DND-41 (cell line): ENCODE measurements around the gene HLA-DQA1.

Experiments used
- ATAC-seq: fragments of 200-7000 bp; cut with Tn5 transposase; 3 replicates; pipeline ENCODE4 v1.9.1; 2021; ENCODE audit warnings: low read depth; ENCODE audit not compliant: insufficient read depth
- DNase-seq: peaks from one replicate; pipeline ENCODE4 v3.0.0-alpha.2; 2020
- H2AFZ ChIP-seq: 2 replicates; pipeline ENCODE4 v1.6.0; 2012; ENCODE audit warnings: low read depth, low read length
- H3K27ac ChIP-seq: 2 replicates; pipeline ENCODE4 v1.5.1; 2012; ENCODE audit warnings: low read length, inconsistent platforms
- H3K27me3 ChIP-seq: fragments of 200-600 bp; sonication (generic); 2 replicates; pipeline ENCODE4 v1.6.0; 2012; ENCODE audit warnings: low read length, mild to moderate bottlenecking, inconsistent platforms; ENCODE audit not compliant: insufficient read depth, poor library complexity
- H3K36me3 ChIP-seq: 2 replicates; pipeline ENCODE4 v1.5.1; 2012; ENCODE audit warnings: low read length, inconsistent platforms; ENCODE audit not compliant: insufficient read depth
- H3K4me1 ChIP-seq: 2 replicates; pipeline ENCODE4 v1.5.1; 2012; ENCODE audit warnings: mild to moderate bottlenecking, low read length; ENCODE audit not compliant: insufficient read depth
- H3K4me2 ChIP-seq: 2 replicates; pipeline ENCODE4 v1.6.0; 2012; ENCODE audit warnings: mild to moderate bottlenecking, moderate library complexity, low read length, inconsistent platforms; ENCODE audit not compliant: insufficient read depth
- H3K4me3 ChIP-seq, 2 experiments: fragments of 200-600 bp in 1 of 2; shearing (Covaris generic) in 1 of 2; 2 replicates each; pipeline ENCODE4 v1.5.1; 2012 to 2016; ENCODE audit warnings: inconsistent platforms in 2 of 2, low read length in 2 of 2, mild to moderate bottlenecking in 2 of 2, low read depth in 1 of 2, moderate library complexity in 1 of 2
- H3K79me2 ChIP-seq: 2 replicates; pipeline ENCODE4 v1.6.0; 2012; ENCODE audit warnings: low read length, inconsistent platforms; ENCODE audit not compliant: insufficient read depth
- H3K9ac ChIP-seq: 2 replicates; pipeline ENCODE4 v1.6.0; 2012; ENCODE audit warnings: low read depth, mild to moderate bottlenecking, inconsistent platforms, low read length, moderate library complexity
- H3K9me3 ChIP-seq: 2 replicates; pipeline ENCODE4 v1.5.1; 2012; ENCODE audit warnings: low read length, moderate library complexity, mild to moderate bottlenecking, inconsistent platforms; ENCODE audit not compliant: insufficient read depth, severe bottlenecking
- H4K20me1 ChIP-seq: 2 replicates; pipeline ENCODE4 v1.6.0; 2012; ENCODE audit warnings: low read length; ENCODE audit not compliant: insufficient read depth
- CTCF ChIP-seq: IDR thresholded peaks from 2 replicates; pipeline ENCODE4 v1.5.1; 2012; ENCODE audit warnings: borderline replicate concordance, low read length, moderate library complexity, mild to moderate bottlenecking; ENCODE audit not compliant: poor library complexity, severe bottlenecking; ENCODE audit errors: extremely low read depth
- EZH2 ChIP-seq: IDR thresholded peaks from 3 replicates; pipeline ENCODE4 v1.6.1; 2012; ENCODE audit warnings: borderline replicate concordance, low read depth, mild to moderate bottlenecking, moderate library complexity, low read length, inconsistent platforms; ENCODE audit not compliant: severe bottlenecking

Gene HLA-DQA1

GRCh38 chr6:32662836-32663235, 25.6 kb downstream of the HLA-DQA1 start:
- DNase-seq (no peak), ATAC-seq (no peak)
- Histone ChIP-seq H3K4me2 (no peak overlapping the region), H3K4me1 (no peaks in the 10 kb centered on the region), H3K9ac (no peak overlapping the region), H2AFZ (no peak overlapping the region), H3K4me3 (no peak overlapping the region), H3K79me2 (no peaks in the 10 kb centered on the region), H3K9me3 (no peaks in the 10 kb centered on the region), H3K27ac (no peak overlapping the region), H3K36me3 (no peaks in the 10 kb centered on the region), H4K20me1 (no peaks in the 10 kb centered on the region), H3K27me3 (no peaks in the 10 kb centered on the region)
- no peak for TF ChIP-seq CTCF
- no peak for TF ChIP-seq EZH2

- DNase-seq (no peak), ATAC-seq (no peak)
- Histone ChIP-seq H3K4me2 (no peak overlapping the region), H3K27ac (no peak overlapping the region), H3K9me3 (no peaks in the 10 kb centered on the region), H4K20me1 (no peaks in the 10 kb centered on the region), H3K9ac (no peak overlapping the region), H3K36me3 (no peaks in the 10 kb centered on the region), H3K27me3 (no peaks in the 10 kb centered on the region), H3K4me3 (no peak overlapping the region), H2AFZ (no peak overlapping the region), H3K79me2 (no peaks in the 10 kb centered on the region), H3K4me1 (no peaks in the 10 kb centered on the region)
- TF ChIP-seq EZH2 = no peak
- no peak for TF ChIP-seq CTCF
Measured at GRCh38 chr6:32664354-32664753, 27.1 kb downstream of the HLA-DQA1 start.

GRCh38 chr6:32664827-32665362, 27.7 kb downstream of the HLA-DQA1 start:
- Histone ChIP-seq H3K79me2 (no peaks in the 10 kb centered on the region), H3K4me2 (no peak overlapping the region), H3K4me3 (no peak overlapping the region), H3K9ac (no peak overlapping the region), H3K27me3 (no peaks in the 10 kb centered on the region), H4K20me1 (no peaks in the 10 kb centered on the region), H3K27ac (no peak overlapping the region), H3K4me1 (no peaks in the 10 kb centered on the region), H3K9me3 (no peaks in the 10 kb centered on the region), H3K36me3 (no peaks in the 10 kb centered on the region), H2AFZ (no peak overlapping the region)
- TF ChIP-seq EZH2 = no peak
- no peak for TF ChIP-seq CTCF
- DNase-seq (no peak), ATAC-seq (no peak)

GRCh38 chr6:32665661-32666060, 28.5 kb downstream of the HLA-DQA1 start:
- Histone ChIP-seq H3K4me2 (no peak overlapping the region), H3K27ac (no peak overlapping the region)
- no peak for ATAC-seq

More at GRCh38 chr6:32665661-32666060, 28.5 kb downstream of the HLA-DQA1 start:
- no peak for TF ChIP-seq CTCF
- no peak for TF ChIP-seq EZH2
- no peaks in the 10 kb centered on the region for H3K27me3 ChIP-seq
- no peaks in the 10 kb centered on the region for H4K20me1 ChIP-seq
- DNase-seq = no peak
- H3K79me2 ChIP-seq = no peaks in the 10 kb centered on the region
- H3K36me3 ChIP-seq = no peaks in the 10 kb centered on the region
- no peak overlapping the region for H3K4me3 ChIP-seq
- no peak overlapping the region for H2AFZ ChIP-seq
- H3K9ac ChIP-seq = no peak overlapping the region
- H3K9me3 ChIP-seq = no peaks in the 10 kb centered on the region
- no peaks in the 10 kb centered on the region for H3K4me1 ChIP-seq
